ENCODE data around the gene E2F6. TPM values are rescaled to one million over a fixed set of nuclear protein-coding genes. Genes with fewer than 3 reads are reported as not detected.

E2F6 gene
- total RNA-seq, 6 donors from 2014 or later, result 5.3 to 15.8 (median 13.4) TPM

DNA sequence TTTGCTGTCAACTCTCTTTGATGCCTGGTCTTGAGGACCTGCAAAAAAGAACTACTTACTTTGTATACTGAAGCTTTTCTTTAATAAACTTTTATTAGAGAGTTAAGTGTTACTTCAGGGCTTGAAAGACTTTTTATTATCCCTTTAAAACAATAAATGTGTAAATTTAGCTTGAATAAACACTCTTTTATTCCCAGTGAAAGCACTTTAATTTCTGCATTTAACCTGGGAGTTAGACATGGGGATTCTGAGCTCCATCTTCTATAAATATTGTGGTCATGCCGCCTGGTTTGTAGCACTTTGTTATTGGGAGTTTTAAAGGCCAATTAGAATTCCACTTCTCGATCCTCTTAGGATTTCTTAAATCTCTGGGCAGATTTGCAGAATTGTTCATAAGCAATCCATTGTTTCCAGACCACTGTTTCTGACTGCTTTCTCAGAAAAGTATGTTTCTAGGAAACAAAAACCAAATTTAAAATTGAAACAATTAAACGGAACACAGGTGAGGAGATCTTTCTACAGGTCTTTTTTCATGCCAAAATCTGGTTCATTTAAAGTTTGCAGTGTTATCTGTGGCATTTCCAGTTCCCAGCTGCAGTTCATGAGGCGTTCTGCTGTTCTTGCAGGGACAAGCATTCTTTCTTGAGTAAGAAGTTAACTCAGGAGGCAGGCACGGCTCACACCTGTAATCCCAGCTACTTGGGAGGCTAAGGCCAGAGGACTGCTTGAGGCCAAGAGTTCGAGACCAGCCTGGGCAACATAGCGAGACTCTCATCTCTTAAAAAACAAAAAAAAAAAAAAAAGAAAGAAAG lies 18.1 kb upstream of the E2F6 start:
- Histone ChIP-seq H3K36me3 (no peaks in the 10 kb centered on the region), H3K4me3 (no peak overlapping the region), H3K27me3 (peaks cover 0 to 32% (median 16%) of the 10 kb centered on the region in 4 donors), H3K4me1 (peaks cover 7 to 18% (median 11%) of the 10 kb centered on the region in 4 donors), H3K9me3 (no peaks in the 10 kb centered on the region), H3K27ac (no peak overlapping the region)
- DNase-seq, result no peak
- ATAC-seq (ENCODE audit: low FRiP score in 2 of 2), result no peak
- no peak for TF ChIP-seq CTCF (IDR thresholded peaks at IDR 0.05)
- TF ChIP-seq POLR2AphosphoS5 (IDR thresholded peaks at IDR 0.05), result no peak
- TF ChIP-seq EP300 (IDR thresholded peaks at IDR 0.05), result no peak
- TF ChIP-seq POLR2A (IDR thresholded peaks at IDR 0.05), result no peak
- 66 to 80% methylated on average over 5 to 7 of the region's 7 CpGs for WGBS, 2 donors

GRCh38 chr2:11482473-11483035 lies 16.6 kb upstream of the E2F6 start:
- Histone ChIP-seq H3K4me1 (peaks cover 7 to 18% (median 11%) of the 10 kb centered on the region in 4 donors), H3K27ac (no peak overlapping the region), H3K27me3 (peaks cover 0 to 32% (median 16%) of the 10 kb centered on the region in 4 donors), H3K9me3 (no peaks in the 10 kb centered on the region), H3K4me3 (peak overlapping the region in 3 of 4 donors; percentile 38 to 47 (median 46)), H3K36me3 (no peaks in the 10 kb centered on the region)
- WGBS, 2 donors, result 1% methylated on average over 45 of the region's 70 CpGs; no CpG with 5 or more reads in 1 of the 2 donors
- TF ChIP-seq EP300 (IDR thresholded peaks at IDR 0.05) (no peak), POLR2AphosphoS5 (IDR thresholded peaks at IDR 0.05) (no peak), POLR2A (IDR thresholded peaks at IDR 0.05) (no peak), CTCF (IDR thresholded peaks at IDR 0.05) (no peak)
- peak in 1 of 2 donors; percentile 87 for DNase-seq
- peak in 1 of 2 donors; percentile 85 for ATAC-seq (ENCODE audit: low FRiP score in 2 of 2)

- ATAC-seq (ENCODE audit: low FRiP score in 2 of 2) (no peak), DNase-seq (peak in 1 of 2 donors; percentile 79)
- peak overlapping the region in 3 of 4 donors; percentile 38 to 47 (median 46) for H3K4me3 ChIP-seq
- H3K36me3 ChIP-seq, result no peaks in the 10 kb centered on the region
- H3K27ac ChIP-seq, result no peak overlapping the region
- no peaks in the 10 kb centered on the region for H3K9me3 ChIP-seq
- WGBS, 2 donors, result 33 to 59% methylated on average over 36 to 59 of the region's 61 CpGs
- H3K27me3 ChIP-seq, result peaks cover 0 to 32% (median 16%) of the 10 kb centered on the region in 4 donors
- peaks cover 7 to 18% (median 11%) of the 10 kb centered on the region in 4 donors for H3K4me1 ChIP-seq
- TF ChIP-seq POLR2A (IDR thresholded peaks at IDR 0.05) (no peak), POLR2AphosphoS5 (IDR thresholded peaks at IDR 0.05) (no peak), EP300 (IDR thresholded peaks at IDR 0.05) (no peak), CTCF (IDR thresholded peaks at IDR 0.05) (no peak)
Observed at GRCh38 chr2:11481789-11482472, 16.0 kb upstream of the E2F6 start.

DNA sequence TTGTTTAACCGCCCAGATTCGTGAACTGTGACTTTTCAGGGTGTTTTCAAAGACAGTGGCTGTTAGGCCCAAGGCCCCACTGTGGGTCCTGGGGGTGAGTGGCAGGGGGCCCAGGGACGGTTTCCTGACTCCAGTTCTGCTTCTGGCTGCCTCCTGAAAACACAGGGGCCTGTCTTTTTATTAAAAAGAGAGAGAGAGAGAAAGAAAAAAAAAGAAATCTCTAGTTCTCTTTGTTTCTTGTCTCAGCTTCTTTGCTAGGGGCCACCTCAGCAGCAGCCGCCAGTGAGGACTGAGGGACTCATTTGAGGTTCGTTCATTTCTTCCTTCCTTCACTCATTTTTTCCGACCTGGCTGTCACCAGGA lies 15.4 kb upstream of the E2F6 start:
- Histone ChIP-seq H3K36me3 (no peaks in the 10 kb centered on the region), H3K27ac (no peak overlapping the region), H3K9me3 (no peaks in the 10 kb centered on the region), H3K4me3 (no peak overlapping the region), H3K27me3 (peaks cover 0 to 32% (median 16%) of the 10 kb centered on the region in 4 donors), H3K4me1 (peaks cover 7 to 18% (median 11%) of the 10 kb centered on the region in 4 donors)
- TF ChIP-seq POLR2A (IDR thresholded peaks at IDR 0.05) (no peak), CTCF (IDR thresholded peaks at IDR 0.05) (no peak), POLR2AphosphoS5 (IDR thresholded peaks at IDR 0.05) (no peak), EP300 (IDR thresholded peaks at IDR 0.05) (no peak)
- 74 to 79% methylated on average over 6 of the region's 6 CpGs for WGBS, 2 donors
- no peak for DNase-seq
- ATAC-seq (ENCODE audit: low FRiP score in 2 of 2), result no peak
